ENCODE results near the gene ARFIP1.

Gene ARFIP1

GRCh38 chr4:152949930-152950329 lies 170.2 kb downstream of the ARFIP1 start:
- no peak overlapping the region for H3K4me3 ChIP-seq (ENCODE audit: low read depth, low read length)
- ChIA-PET POLR2A (no interaction called here), CTCF (interaction anchor here (1.0 to 1.6 kb wide), 3 partner anchors 9 to 133 kb away, joined by 3 to 5 read pairs (median 4); no protein-coding TSS in a partner anchor)
- DNase-seq (ENCODE audit: low read depth, low spot score) = no peak
- TF ChIP-seq CTCF (IDR thresholded peaks at IDR 0.05; ENCODE audit: insufficient read depth, low read length, missing control alignments) = no peak

- POLR2A ChIA-PET = no interaction called here
- TF ChIP-seq CTCF (IDR thresholded peaks at IDR 0.05; ENCODE audit: insufficient read depth, low read length, missing control alignments) = no peak
- DNase-seq (ENCODE audit: low read depth, low spot score) = no peak
- H3K4me3 ChIP-seq (ENCODE audit: low read depth, low read length) = no peak overlapping the region
- CTCF ChIA-PET = interaction anchor here (0.9 to 1.6 kb wide), 4 partner anchors 10 to 132 kb away, joined by 3 to 5 read pairs (median 4); no protein-coding TSS in a partner anchor
Measured at GRCh38 chr4:152950402-152951274, 170.9 kb downstream of the ARFIP1 start.

- no peak for TF ChIP-seq CTCF (IDR thresholded peaks at IDR 0.05; ENCODE audit: insufficient read depth, low read length, missing control alignments)
- no peak for DNase-seq (ENCODE audit: low read depth, low spot score)
- ChIA-PET CTCF (interaction anchor here (0.9 kb wide), 1 partner anchor 10 kb away, joined by 3 read pairs; no protein-coding TSS in a partner anchor), POLR2A (no interaction called here)
- no peak overlapping the region for H3K4me3 ChIP-seq (ENCODE audit: low read depth, low read length)
Measured at GRCh38 chr4:152951348-152951747, 171.6 kb downstream of the ARFIP1 start.

GRCh38 chr4:152953514-152953913 lies 173.8 kb downstream of the ARFIP1 start:
- POLR2A ChIA-PET = no interaction called here
- CTCF ChIA-PET = interaction anchor here (1.4 kb wide), 1 partner anchor 130 kb away, joined by 4 read pairs; no protein-coding TSS in a partner anchor
- H3K4me3 ChIP-seq (ENCODE audit: low read depth, low read length) = no peak overlapping the region
- no peak for DNase-seq (ENCODE audit: low read depth, low spot score)
- TF ChIP-seq CTCF (IDR thresholded peaks at IDR 0.05; ENCODE audit: insufficient read depth, low read length, missing control alignments) = no peak

GRCh38 chr4:152954741-152955140 lies 175.0 kb downstream of the ARFIP1 start:
- ChIA-PET CTCF (interaction anchor here (1.3 to 1.4 kb wide), 3 partner anchors 11 to 128 kb away, joined by 3 to 4 read pairs (median 4); no protein-coding TSS in a partner anchor), POLR2A (no interaction called here)
- no peak for DNase-seq (ENCODE audit: low read depth, low spot score)
- no peak overlapping the region for H3K4me3 ChIP-seq (ENCODE audit: low read depth, low read length)
- no peak for TF ChIP-seq CTCF (IDR thresholded peaks at IDR 0.05; ENCODE audit: insufficient read depth, low read length, missing control alignments)

- DNase-seq (ENCODE audit: low read depth, low spot score) = no peak
Measured at GRCh38 chr4:152956147-152956546, 176.4 kb downstream of the ARFIP1 start.

More at GRCh38 chr4:152956147-152956546, 176.4 kb downstream of the ARFIP1 start:
- CTCF ChIA-PET = interaction anchor here (1.5 kb wide), 1 partner anchor 14 kb away, joined by 3 read pairs; no protein-coding TSS in a partner anchor
- H3K4me3 ChIP-seq (ENCODE audit: low read depth, low read length) = no peak overlapping the region
- POLR2A ChIA-PET = no interaction called here
- no peak for TF ChIP-seq CTCF (IDR thresholded peaks at IDR 0.05; ENCODE audit: insufficient read depth, low read length, missing control alignments)
